Measurements from ENCODE around the gene CRISPLD2.

CRISPLD2 gene

DNA sequence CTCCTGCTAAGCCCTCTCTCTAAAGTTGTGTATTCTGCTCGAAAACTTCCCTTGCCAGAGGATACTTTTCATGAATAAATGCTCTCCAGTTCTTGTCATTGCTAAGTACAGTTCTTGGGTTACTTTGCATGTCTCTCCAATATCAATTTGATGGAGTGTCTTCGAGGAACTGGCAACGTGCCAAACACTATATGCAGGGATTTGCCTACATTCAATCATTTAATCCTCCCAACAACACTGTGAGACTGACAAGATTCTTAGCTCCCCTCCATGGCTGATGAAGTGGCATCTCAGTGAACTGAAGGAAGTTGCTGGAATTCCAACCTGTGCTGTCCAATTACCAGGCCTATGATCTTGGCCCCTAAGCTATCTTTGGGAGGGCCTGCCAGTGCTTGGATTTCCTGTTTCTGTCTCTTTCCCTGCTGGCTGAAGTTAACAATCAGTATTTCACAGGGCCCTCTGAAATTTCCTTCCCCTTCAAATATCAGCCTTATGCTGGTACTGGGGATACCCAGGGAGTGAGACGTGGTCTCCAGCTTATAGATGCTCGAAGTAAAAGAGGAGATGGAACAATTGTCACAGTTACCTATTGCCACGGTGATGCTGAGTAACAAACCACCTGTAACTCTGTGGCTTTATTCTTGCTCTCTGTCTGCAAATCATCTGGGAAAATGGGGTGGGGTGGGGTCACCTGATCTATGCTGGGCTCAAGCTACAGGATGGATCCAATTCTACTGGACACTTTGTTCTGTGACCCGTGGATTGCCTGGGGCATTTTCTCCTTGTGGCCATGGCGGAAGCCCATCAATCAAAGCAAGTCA is 19.4 kb upstream of the CRISPLD2 start:
- DNase-seq = no peak

DNA sequence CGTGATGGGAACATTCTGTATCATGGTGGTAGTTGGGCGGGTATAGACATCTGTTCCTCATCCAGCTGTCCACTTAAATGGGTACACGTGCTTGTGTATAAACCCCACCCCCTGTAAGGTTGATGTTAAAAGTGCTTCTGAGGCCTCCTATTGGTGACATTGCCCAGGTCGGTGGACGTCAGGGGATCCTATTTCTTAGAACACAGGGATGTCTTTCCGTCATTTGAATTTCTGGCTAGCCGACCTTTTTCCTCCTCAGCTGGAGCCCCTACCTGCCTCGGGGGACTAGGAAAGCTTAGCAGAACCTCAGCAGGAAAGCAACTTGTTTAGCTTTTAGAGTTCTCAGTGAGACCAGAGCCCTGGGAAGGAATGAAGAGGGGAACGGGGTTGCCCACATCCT is 16.6 kb upstream of the CRISPLD2 start:
- no peak for DNase-seq

DNA sequence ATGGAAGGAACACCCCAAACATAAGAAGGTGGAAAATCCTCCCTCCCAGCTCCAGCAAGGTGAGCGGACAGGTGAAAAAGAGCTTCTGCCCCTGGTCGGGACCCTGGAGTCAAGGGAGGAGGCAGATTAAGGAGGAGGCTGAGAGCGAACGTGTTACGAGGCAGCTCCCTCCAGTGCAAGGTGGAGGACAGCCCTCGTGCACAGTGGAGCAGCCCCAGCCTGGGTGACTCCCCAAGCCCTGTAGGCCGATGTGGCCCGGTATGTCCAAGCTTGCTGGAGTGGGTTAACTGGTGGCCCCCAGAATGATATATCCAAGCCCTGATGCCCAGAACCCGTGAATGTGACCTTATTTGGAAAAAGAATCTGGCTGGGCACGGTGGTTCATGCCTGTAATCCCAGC is 15.5 kb upstream of the CRISPLD2 start:
- no peak for DNase-seq

DNA sequence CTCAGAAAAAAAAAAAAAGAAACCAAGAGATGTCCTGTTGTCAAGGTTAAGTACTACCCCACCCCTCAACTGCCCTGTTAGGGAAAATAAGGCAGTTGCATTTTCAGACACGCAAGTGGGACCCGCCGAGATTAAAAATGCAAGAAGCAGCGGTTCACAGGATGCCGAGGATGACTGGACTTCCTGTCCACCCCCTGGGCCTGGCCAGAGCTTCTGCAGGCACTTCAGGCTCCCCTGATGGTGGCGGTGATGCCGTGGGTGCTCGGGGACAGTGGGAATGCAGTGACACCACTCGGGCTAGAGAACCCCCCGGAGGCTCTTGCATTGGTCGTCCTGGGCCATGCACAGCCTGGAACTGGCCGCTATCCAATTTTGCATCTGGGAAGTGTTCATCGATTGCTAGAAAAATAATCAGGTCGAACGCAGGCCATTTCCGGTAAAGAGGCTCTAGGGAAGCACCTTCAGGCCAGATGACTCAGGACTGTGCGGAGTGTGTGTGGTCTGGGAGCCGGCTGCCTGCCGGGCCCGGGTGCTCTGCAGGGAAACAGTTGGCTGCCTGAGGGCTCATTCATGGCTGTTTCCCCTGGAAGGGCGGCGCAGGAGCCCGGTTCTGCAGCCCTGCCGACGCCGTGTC is 13.4 kb upstream of the CRISPLD2 start:
- no peak for DNase-seq

DNA sequence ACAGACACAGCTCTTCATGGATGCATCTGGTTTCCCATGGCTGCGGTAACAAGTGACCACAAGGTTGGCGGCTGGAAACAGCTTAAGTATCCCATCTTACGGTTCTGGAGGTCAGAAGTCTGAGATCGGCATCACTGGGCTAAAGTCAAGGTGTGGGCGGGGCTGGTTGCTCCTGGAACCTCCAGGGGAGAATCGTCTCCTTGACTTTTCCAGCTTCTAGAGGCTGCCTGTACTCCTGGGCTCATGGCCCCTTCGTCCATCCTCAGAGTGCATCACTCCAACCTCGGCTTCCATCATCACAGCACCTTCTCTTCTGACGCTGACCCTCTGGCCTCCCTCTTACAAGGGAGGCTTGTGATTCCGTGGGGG is 12.9 kb upstream of the CRISPLD2 start:
- no peak for DNase-seq

DNA sequence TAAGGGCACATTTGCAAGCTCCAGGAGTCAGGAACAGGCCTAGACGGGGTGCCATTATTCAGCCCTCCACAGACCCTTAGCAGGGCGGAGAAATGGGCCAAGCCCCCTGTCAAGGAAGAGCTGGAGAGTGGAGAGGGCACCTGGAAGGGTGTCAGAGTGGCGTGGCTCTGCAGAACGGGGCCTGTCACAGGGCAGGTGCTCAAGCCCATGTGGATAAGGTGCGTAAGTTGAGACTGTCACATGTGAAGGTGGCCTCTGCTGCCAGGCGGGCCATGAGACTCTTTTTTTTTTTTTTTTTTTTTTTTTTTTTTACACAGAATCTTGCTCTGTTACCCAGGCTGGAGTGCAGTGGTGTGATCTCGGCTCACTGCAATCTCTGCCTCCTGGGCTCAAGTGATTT is 12.0 kb upstream of the CRISPLD2 start:
- no peak for DNase-seq

DNA sequence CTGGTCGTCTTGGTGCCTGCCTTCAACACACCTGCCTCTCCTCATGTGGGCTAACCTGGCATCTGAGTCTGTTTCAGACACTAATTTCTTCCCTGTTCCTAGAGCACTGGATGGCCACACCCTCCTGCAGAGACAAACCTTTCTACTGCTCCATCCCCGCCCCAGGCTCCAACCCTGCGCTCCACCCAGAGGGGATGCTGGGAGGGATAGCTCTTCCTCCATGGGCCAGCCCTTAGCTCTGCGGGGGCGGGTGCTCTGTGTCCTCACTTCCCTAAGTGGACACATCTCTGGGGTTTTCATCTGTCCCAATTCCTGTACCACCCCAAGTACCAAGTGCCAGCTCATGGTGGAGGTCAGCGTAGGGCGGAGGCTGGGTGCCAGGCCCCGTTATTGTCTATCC is 11.0 kb upstream of the CRISPLD2 start:
- no peak for DNase-seq

DNA sequence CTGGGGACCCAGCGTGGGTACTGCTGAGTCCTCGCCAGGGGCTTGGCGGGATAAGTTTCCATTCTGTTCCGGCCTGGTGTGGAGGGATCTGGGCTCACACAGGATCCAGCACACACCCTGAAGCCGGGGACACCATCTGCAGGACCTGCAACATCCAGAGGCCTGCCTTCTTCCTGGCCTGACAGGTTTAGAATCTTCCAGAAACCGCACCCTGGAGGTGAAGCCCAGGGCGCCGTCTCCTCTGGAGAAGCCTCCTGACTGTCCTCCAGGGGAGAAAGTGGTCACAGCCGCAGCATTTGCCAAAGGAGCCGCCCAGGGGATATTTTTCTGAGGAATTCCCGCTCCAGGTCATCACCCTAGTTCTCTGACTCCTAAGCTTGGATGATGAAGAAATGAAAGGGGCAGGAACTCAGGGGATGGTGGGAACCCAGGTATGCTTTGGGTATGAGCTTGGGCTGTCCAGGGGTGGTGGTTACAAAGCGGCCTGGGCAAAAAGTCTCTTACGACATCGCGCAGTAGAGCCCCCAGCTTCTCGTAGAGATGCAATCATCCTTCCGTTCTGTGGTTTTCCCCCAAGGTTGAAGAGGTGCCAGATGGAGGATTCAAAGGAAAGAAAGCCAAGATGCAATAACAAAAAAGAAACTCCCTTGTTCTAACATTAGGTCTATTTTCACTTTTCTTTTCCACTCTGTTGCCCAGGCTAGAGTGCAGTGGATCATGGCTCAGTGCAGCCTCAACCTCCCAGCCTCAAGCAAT is 9.1 kb upstream of the CRISPLD2 start:
- no peak for DNase-seq

DNA sequence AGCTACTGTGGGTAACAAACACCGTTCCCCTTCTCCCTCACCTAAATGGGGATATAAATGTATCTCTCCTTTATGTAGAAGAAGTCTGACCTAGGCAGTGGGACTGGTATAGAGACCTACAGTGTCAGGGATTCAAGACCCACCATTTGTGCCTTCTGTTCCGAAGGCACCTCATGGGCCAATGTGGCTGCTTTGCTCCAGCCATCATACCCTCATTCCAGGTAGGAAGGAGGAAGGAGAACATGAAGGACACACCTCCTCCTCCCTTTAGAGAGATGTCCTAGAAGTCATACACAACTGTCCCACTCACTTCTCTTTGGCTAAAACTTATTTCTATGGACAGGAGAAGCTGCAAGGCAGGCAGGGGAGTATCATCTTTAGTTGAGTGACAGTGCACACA is 8.3 kb upstream of the CRISPLD2 start:
- no peak for DNase-seq

DNA sequence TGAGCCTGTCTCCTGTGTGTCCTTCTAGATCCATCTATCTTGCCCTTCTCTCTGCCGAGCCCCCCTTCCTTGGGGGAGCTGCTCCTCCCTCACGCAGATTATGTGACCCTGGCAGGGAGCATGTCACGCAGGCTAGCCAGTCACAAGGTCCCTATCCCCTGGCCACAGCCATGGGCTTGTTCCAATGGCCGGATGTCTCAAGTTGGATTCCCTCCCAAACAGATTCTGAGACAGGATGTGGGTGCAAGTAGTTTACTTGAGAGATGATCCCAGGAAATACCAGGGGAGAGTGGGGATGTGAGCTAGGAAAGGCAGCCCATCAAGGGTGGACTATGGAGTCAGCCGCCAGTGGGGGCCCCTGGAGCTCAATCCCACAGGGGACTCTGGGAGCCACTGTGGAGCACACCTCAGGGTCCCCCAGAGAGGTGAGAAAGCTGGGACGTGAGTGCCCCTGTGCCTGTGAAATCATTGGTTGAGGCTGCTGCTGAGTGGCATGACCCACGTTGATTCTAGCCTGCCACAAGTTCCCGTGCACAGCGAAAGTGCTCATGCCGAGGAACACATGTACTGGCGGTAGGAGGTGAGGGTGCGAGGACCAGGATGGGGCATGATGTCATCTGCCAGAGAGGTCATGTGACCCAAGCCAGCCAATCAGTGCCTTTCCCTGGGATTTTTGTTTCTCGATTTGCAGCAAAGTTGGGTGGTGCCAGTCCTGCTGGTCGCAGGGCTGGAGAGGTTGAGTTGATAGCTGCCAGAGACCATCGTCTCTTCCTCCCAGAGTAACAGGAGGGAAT is 6.4 kb upstream of the CRISPLD2 start:
- DNase-seq = no peak

DNA sequence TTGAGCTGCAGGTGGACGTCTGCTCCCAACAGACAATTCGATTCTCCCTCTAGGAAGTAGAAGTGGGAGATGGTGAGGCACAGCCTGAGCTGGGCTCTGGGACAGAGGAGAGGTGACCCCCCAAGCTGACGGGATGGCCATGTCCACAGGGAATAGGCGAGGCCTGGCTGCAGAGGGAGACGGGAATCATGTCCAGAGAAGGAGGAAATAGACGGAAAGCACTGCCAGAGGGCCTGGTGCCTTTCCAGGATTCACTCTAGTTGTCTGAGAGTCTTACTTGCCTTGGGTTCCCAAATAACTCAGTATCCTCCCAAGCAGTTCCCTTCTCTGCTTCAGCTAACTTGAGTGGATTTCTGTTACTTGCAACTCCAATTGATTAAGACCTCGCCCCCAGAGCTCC is 4.3 kb upstream of the CRISPLD2 start:
- DNase-seq = no peak

DNA sequence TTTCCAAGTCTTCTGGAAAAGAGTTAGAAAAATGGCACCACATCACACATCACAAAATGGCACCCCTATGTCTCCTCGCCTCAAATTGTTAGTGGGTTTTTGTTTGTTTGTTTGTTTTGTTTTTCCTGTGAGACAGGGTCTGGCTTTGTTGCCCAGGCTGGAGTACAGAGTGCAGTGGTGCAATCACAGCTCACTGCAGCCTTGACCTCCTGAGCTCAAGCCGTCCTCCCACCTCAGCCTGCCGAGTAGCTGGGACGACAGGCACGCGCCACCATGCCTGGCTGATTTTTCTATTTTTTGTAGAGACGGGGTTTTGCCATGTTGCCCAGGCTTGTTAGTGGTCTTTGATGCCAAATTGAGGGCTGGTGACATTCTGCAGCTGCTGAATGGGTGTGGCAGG is 3.8 kb upstream of the CRISPLD2 start:
- no peak for DNase-seq

DNA sequence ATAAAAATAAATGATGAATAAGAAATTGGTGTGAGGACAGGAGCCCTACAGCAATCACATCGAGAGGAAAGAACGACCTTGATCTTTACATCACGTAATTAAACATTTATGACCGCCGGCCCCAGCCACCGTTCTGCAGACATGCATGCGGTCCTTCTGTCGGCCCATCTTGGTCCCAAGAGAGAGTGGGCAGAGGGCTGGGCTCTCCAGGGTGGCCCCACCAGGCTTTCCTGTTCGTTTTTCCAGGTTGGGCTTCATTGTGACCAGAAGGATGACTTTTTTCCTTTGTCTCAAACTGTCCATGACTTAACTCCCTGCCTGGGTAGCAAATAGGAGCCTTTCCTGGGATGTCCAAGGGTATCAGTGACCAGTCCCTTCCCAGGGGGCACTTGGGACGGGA is 3.3 kb upstream of the CRISPLD2 start:
- no peak for DNase-seq

DNA sequence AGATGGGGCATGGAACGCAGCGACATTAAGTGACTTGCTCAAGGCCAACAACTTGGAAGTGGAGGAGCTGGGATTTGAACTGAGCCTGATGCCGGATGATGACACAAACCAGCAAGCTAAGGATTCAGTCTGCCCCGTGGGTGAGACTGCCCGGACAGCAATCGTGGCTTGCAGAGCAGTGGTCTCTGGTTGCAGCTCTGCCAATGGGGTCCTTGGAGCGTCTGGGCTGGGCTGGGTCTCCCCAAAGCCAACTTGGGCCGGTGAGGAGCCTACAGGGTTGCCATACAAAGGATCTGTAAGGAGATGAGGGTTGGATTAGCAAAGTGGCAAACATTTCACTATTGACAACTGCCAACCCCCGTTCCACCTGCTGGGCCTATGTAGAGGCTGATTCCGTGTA is 2.6 kb upstream of the CRISPLD2 start:
- DNase-seq = no peak

DNA sequence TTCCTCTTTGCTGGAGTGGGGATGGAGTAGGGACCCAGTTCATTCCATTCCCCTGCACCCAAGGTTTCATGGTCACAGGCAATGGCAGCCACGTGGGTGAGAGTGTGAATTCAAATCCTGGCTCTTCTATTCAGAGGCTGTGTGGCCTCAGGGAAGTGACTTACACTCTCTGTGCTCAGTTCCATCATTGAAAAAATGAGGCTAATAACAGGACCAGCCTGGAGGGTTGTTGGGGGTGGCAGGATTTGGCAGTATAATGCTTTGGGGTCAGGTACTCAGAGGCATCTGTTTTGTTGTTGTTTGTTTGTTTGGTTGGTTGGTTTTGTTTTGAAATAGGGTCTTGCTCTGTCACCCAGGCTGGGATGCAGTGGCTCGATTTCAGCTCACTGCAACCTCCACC is 2.2 kb upstream of the CRISPLD2 start:
- DNase-seq = no peak

DNA sequence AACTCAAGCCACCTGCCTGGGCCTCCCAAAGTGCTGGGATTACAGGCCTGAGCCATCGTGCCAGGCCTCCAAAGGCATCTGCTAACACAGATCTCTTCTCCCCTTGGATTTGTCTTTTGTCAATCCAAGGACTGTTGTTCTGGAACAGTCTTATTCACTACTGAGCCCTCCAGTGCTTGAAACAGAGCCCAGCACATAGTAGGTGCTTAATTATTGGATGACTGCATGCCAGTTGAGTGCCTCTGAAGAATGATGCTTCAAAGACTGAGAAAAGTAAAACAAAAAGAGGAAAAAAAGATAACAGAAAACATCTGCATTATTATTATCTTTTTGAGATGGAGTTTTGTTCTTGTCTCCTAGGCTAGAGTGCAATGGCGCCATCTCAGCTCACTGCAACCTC is 1.7 kb upstream of the CRISPLD2 start:
- no peak for DNase-seq

DNA sequence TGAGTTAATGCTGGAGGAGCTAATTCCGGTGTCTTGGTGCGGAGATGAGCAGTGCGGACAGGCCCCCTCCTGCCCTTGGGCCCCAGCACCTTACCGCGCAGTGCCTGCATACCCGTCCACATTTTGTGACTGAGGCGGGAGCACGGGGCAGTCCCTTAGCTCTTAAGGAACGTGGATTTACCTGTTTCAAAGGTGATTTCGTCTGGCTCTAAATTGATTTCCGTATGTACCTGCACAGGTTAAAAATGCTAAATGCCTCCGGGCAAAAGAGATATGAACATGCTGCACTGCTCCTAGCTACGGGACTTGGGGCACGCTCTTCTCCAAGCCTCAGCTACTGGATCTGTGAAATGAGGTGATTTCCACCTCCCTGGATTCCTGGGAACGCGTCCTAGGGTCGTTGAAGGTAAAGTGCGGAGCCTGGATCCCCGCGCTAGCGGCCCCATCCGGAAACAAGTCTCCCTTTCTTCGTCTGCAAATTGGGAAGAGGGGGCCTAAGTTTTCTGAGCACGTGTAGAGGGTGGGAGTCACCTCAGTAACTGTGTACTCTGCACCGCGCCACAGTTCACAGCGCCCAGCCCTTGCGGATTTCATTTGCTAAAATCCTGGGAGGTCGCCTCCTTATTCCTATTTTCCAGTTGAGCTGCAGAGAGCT is 669 bp upstream of the CRISPLD2 start:
- DNase-seq = no peak

DNA sequence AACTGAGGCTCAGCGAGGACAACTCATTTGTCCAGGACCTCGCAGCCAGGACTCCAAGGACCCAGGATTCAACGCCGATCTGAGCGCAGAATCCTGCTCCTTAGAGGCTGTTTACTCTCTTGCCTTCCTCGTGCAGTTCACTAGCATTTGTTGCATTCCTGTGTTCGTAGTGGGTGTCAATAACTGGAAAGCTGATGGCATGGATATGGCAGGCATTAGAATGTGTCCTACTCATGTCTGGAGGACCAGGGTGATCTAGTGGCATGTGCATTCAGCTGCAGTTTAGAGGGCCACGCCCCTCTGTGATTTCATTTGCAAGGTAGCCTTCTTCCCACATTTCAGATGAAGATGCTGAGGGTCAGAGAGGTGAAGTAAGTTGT is 510 bp downstream of the CRISPLD2 start:
- peak; percentile 10 for DNase-seq

DNA sequence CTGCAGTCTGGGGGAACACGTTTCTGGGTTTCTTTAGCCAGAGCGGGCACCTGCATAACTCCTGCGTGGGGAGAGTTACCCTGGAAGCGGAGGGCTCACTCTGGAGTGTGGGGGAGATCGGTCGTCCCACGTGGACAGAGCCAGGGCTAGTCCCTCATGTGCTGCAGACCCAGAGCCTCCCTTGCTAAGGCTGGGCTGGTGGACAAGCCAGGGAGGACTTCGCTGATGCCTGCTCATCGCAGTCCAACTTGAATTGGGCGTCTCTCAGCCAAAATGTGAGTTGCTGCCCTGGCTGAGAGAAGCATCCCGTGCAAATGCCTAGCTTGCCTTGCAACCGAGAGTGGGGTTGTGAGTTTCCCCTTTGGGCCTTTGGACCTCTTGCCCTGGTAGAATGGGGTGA is 986 bp downstream of the CRISPLD2 start:
- DNase-seq = no peak

DNA sequence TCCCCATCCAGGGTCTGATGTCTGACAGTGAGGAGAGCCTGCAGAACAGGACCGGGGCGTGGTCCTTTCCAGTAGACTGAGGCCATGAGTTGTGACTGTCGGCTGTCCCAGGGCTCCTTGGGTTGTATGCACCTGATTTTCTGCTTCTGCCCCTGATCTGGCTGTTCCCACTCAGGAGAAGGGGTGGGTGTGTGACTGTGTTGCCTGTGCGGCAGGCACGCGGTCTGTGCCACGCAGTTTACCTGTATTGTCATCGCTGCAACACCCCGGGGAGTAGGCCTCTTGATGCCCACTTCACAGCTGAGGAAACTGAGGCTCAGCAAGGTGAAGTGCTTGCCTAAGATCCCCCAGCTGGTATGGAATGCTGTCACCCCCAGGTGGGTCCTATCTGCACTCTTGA is 1.4 kb downstream of the CRISPLD2 start:
- DNase-seq = no peak

DNA sequence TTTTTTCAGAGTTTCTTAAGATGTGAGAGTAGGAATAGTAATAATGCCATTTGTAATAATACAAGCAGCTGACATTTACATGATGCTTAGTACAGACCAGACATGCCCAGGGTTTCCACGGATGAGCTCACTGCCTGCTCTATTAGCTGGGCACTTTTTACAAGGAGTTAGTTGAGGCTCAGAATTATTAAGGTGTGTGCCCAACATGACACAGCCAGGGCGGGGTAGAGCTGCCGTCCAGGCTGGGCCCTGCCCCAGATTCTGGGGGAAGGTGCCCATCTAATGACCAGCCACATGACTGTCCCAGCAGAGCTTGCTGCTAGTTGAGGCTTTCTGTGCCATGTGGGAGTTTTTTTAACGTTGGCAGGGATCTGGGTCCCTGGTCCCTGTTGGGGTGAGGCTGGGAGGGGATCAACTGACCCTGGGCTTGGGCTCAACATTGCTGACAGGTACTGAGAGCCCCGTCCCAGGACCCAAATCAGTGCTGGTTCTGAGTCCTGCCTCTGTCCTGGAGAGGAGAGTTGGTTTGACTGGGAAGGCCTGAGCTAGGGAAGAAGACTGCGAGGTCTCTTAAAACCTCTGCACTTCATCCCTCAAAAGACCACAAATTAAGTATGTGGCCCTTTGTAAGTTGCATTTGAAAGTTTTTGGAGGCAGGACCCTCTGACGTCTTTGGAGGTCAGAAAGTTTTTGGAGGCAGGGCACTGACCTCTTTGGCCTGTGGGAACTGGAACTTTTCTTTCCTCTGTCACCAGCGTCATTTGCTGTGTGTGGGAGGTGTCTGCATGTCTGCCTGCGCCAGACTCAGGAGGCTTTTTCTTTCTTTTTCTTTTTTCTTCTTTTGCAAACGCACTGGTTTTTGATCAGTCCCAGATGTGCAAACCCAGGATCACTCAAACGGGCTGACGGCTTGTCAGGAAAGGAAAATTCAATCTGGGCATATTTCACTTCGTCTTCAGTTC is 2.2 kb downstream of the CRISPLD2 start:
- no peak for DNase-seq

DNA sequence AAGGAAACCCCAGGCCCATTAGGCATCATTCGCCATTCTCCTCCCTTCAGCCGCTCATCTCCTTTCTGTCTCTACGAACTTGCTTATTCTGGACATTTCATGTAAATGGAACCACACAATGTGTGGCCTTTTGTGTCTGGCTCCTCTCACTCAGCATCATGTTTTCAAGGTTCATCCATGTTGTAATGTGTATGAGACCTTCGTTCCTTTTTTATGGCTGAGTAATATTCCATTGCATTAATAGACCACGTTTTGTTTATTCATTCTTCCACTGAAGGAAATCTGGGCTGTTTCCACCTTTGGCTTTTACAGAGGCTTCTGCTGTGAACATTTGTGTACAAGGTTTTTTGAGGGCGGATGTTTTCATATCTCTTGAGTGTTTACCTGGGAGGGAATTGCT is 3.2 kb downstream of the CRISPLD2 start:
- DNase-seq = no peak
